HepG2 (cell line): Measurements from ENCODE around the gene KIRREL3.

Experiments
- ASH2L ChIP-seq: fragments of 300-600, 200-600 bp; sonication (generic); IDR thresholded peaks from 2 replicates; pipeline ENCODE4 v1.7.0; 2017; ENCODE audit warnings: low read depth, mild to moderate bottlenecking, moderate library complexity, mixed read lengths, low read length; ENCODE audit not compliant: insufficient read length
- CEBPG ChIP-seq: IDR thresholded peaks from 2 replicates; pipeline ENCODE4 v1.6.1; 2016
- DRAP1 ChIP-seq: IDR thresholded peaks from 2 replicates; pipeline ENCODE4 v1.6.1; 2016; ENCODE audit warnings: missing genetic modification reagents, missing compliant biosample characterization
- ELK4 ChIP-seq: sonication (generic); formaldehyde crosslinking; IDR thresholded peaks from 2 replicates; pipeline ENCODE4 v1.9.0; 2021; ENCODE audit warnings: missing genetic modification reagents, borderline replicate concordance
- HNF4G ChIP-seq, 2 experiments: sonication (generic) in 1 of 2; formaldehyde crosslinking in 1 of 2; IDR thresholded peaks; 2 replicates each; pipeline versions ENCODE4 v1.4.0 to v1.6.1; 2011 to 2020; ENCODE audit warnings: borderline replicate concordance in 2 of 2, low read depth in 2 of 2, mild to moderate bottlenecking in 2 of 2, low read length in 1 of 2, missing genetic modification reagents in 1 of 2, moderate library complexity in 1 of 2
- HOXA5 ChIP-seq: sonication (generic); formaldehyde crosslinking; IDR thresholded peaks from 2 replicates; pipeline ENCODE4 v1.4.0; 2020; ENCODE audit warnings: missing genetic modification reagents
- KLF16 ChIP-seq, 2 experiments: sonication (generic) in 1 of 2; formaldehyde crosslinking in 1 of 2; IDR thresholded peaks; 2 replicates each; pipeline versions ENCODE4 v1.6.1 to v1.8.0; 2016 to 2023; ENCODE audit warnings: missing genetic modification reagents in 2 of 2, missing compliant biosample characterization in 1 of 2
- NFYB ChIP-seq: sonication (generic); formaldehyde crosslinking; IDR thresholded peaks from 2 replicates; pipeline ENCODE4 v1.4.0; 2020; ENCODE audit warnings: missing genetic modification reagents
- POLR2A ChIP-seq, 2 experiments: IDR thresholded peaks; 2 replicates each; pipeline ENCODE4 v1.6.1; 2011; ENCODE audit warnings: low read depth in 2 of 2, low read length in 2 of 2, mild to moderate bottlenecking in 1 of 2, moderate library complexity in 1 of 2; ENCODE audit not compliant: insufficient read depth in 1 of 2
- RFXANK ChIP-seq: IDR thresholded peaks from 2 replicates; pipeline ENCODE4 v1.6.1; 2016
- SOX6 ChIP-seq, 2 experiments: fragments of 450-650 bp in 1 of 2; sonication (generic) in 1 of 2; formaldehyde crosslinking in 1 of 2; IDR thresholded peaks; 2 replicates each; pipeline versions ENCODE4 v1.4.0 to v1.6.1; 2017 to 2020; ENCODE audit warnings: antibody characterized with exemption in 1 of 2, mild to moderate bottlenecking in 1 of 2, missing genetic modification reagents in 1 of 2
- ZNF567 ChIP-seq: sonication (generic); formaldehyde crosslinking; IDR thresholded peaks from 2 replicates; pipeline ENCODE4 v1.8.1; 2023; ENCODE audit warnings: mild to moderate bottlenecking, missing genetic modification reagents, borderline replicate concordance
- ZNF580 ChIP-seq: IDR thresholded peaks from 2 replicates; pipeline ENCODE4 v1.6.1; 2016; ENCODE audit warnings: low read depth, borderline replicate concordance
- ZNF589 ChIP-seq: sonication (generic); formaldehyde crosslinking; conservative IDR thresholded peaks from 2 replicates; pipeline ENCODE4 v1.8.0; 2022; ENCODE audit warnings: mild to moderate bottlenecking, moderate library complexity, missing genetic modification reagents

GRCh38 chr11:126603486-126603885, 397.1 kb downstream of the KIRREL3 start:
- TF ChIP-seq RFXANK (CRISPR knock-in tag), result no peak
- TF ChIP-seq POLR2A (IDR thresholded peaks at IDR 0.05; ENCODE audit: insufficient read depth in 1 of 2, low read depth in 2 of 2, low read length in 2 of 2), result no peak
- no peak for TF ChIP-seq HOXA5
- no peak for TF ChIP-seq KLF16 (CRISPR knock-in tag; IDR thresholded peaks at IDR 0.05)
- no peak for TF ChIP-seq SOX6 (IDR thresholded peaks at IDR 0.05)
- no peak for TF ChIP-seq SOX6 (CRISPR knock-in tag; IDR thresholded peaks at IDR 0.05)
- TF ChIP-seq DRAP1, result no peak
- TF ChIP-seq HNF4G (IDR thresholded peaks at IDR 0.05; ENCODE audit: borderline replicate concordance, low read depth, low read length), result no peak
- no peak for TF ChIP-seq HNF4G (CRISPR knock-in tag; IDR thresholded peaks at IDR 0.05; ENCODE audit: borderline replicate concordance, low read depth)
- no peak for TF ChIP-seq ZNF580 (CRISPR knock-in tag)
- no peak for TF ChIP-seq ELK4 (CRISPR knock-in tag)
- no peak for TF ChIP-seq ZNF567 (CRISPR knock-in tag)
- no peak for TF ChIP-seq ASH2L
- no peak for TF ChIP-seq NFYB
- no peak for TF ChIP-seq ZNF589 (CRISPR knock-in tag)
- TF ChIP-seq CEBPG (CRISPR knock-in tag), result no peak
